Muscle of leg (tissue), 11 donors: ENCODE results near the gene CHD1. TPM values are rescaled to one million over a fixed set of nuclear protein-coding genes. Genes with fewer than 3 reads are reported as not detected.

ENCODE experiments used
- DNase-seq: peaks from one replicate; pipeline ENCODE4 v3.0.0; 2013
- H3K27ac ChIP-seq: one replicate; pipeline ENCODE4 v1.5.1; 2013; ENCODE audit warnings: mild to moderate bottlenecking, low read length, control low read depth
- H3K27me3 ChIP-seq: one replicate; pipeline ENCODE4 v1.6.1; 2013; ENCODE audit warnings: low read length; ENCODE audit not compliant: control insufficient read depth, insufficient read depth
- H3K36me3 ChIP-seq: one replicate; pipeline ENCODE4 v1.6.1; 2013; ENCODE audit warnings: low read length; ENCODE audit not compliant: control insufficient read depth, insufficient read depth
- H3K4me1 ChIP-seq: one replicate; pipeline ENCODE4 v1.6.1; 2013; ENCODE audit warnings: low read length; ENCODE audit not compliant: control insufficient read depth, insufficient read depth
- H3K4me3 ChIP-seq: one replicate; pipeline ENCODE4 v1.5.1; 2013; ENCODE audit warnings: low read length, control low read depth
- H3K9me3 ChIP-seq: replicated peaks from 2 replicates; pipeline ENCODE4 v1.6.1; 2013; ENCODE audit warnings: low read depth, low read length; ENCODE audit not compliant: control insufficient read depth
- WGBS: methylation state at CpG from one replicate; pipeline ENCODE4 v1.1.5; 2013; ENCODE audit warnings: missing lambda C conversion rate; ENCODE audit not compliant: insufficient coverage; 5-methylcytosine and 5-hydroxymethylcytosine counted together
- polyA plus RNA-seq, 8 donors: library from polyadenylated mRNA; unstranded; fragments of 120-200 nt; gene quantifications; one replicate each; pipeline versions ENCODE4 v1.2.1 to v1.2.3, GENCODE V29; 2013; ENCODE audit warnings: inconsistent platforms in 1 of 8, low replicate concordance in 1 of 8; ENCODE audit not compliant: insufficient read length in 8 of 8, insufficient read depth in 1 of 8
- total RNA-seq: library from RNA; stranded (reverse); fragments of 120-200 nt; gene quantifications from one replicate; pipeline ENCODE4 v1.2.4, GENCODE V29; 2013

The CHD1 gene
- total and polyA plus RNA-seq, 9 donors: 24.8 to 41.5 (median 30.9) TPM

DNA sequence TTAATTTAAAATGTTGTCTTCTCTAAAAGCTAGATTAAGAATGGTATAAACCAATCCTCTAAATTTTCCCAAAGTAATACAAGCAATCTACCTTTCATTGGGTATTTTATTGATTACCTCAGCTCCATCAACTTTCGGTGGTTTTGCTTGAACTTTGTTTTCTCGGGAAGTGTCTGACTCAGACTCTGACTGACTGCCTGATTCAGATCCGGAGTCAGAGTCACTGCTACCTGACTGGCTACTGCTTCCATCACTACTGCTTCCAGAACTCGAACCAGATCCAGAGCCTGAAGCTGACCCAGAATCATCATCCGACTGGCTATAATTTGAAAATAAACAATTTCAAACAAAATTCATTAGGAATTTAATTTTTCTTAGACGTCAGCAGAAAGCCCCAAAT lies 24.0 kb downstream of the CHD1 start:
- H3K9me3 ChIP-seq: no peaks in the 10 kb centered on the region
- H3K27ac ChIP-seq: no peak overlapping the region
- no peaks in the 10 kb centered on the region for H3K27me3 ChIP-seq
- no peak overlapping the region for H3K4me3 ChIP-seq
- WGBS: 94% methylated on average over 3 of the region's 6 CpGs
- peaks cover 7% of the 10 kb centered on the region for H3K36me3 ChIP-seq
- DNase-seq: no peak
- no peaks in the 10 kb centered on the region for H3K4me1 ChIP-seq

DNA sequence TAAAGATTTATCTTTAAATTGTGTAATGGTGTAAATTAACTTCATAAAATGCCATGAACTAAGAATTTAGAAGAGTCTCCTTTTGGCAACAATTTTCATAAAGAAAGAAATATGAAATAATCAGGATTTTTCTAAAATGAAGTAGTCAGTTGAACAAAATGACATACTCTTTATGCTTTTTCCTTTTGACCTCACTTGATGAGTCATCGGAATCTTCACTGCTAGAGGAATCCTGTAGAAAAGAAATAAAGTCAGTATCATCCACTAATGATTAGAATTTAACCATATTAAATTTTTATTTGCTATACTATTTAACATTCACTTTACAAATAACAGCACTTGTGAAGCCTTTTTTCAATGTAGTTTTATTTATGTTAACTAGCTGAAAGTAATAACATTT lies 26.1 kb downstream of the CHD1 start:
- H3K36me3 ChIP-seq: peaks cover 14% of the 10 kb centered on the region
- no CpG with 5 or more reads among the region's 1 CpG for whole genome bisulfite sequencing
- H3K9me3 ChIP-seq: no peaks in the 10 kb centered on the region
- peak; percentile 9 for DNase-seq
- H3K27ac ChIP-seq: no peak overlapping the region
- H3K4me3 ChIP-seq: no peak overlapping the region
- H3K27me3 ChIP-seq: no peaks in the 10 kb centered on the region
- no peaks in the 10 kb centered on the region for H3K4me1 ChIP-seq

DNA sequence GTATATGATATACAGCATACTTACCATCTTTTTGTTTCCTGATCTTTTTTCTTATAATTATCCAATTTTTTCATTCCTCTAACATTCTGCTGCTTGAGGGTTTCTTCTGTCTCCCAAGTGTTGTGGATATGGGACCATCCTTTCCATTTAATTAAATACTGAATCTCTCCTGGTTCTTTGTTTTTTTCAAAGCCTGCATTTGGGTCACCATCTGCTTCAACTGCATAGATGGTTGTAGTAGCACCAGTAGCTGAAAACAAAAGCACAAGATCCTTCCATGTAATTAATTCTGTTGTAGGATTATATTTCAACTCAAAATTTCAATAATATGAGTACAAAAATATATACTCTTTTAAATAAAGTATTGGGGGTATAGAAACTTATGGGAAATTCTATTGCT lies 29.4 kb downstream of the CHD1 start:
- Histone ChIP-seq H3K9me3 (no peaks in the 10 kb centered on the region), H3K27me3 (no peaks in the 10 kb centered on the region), H3K36me3 (peaks cover 21% of the 10 kb centered on the region), H3K27ac (no peak overlapping the region), H3K4me1 (no peaks in the 10 kb centered on the region), H3K4me3 (no peak overlapping the region)
- no peak for DNase-seq

DNA sequence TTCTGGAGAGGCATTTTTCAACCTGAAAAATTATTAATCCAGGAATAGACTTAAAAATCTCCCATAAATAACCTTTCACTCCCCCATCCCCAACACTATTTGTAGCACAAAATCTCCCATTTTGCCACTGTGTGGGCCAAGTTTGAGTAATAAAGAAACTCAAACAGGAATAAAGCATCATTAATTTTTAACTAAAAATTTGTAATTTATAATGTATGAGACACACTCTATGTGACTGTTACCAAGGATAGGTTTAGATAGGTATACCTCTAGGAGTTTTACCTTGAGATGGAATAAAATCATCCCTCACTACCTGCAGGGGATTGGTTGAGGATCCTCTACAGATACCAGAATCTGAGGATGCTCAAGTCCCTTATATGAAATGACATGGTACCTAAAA lies 30.1 kb downstream of the CHD1 start:
- Histone ChIP-seq H3K4me1 (no peaks in the 10 kb centered on the region), H3K4me3 (no peak overlapping the region), H3K9me3 (no peaks in the 10 kb centered on the region), H3K27me3 (no peaks in the 10 kb centered on the region), H3K27ac (no peak overlapping the region), H3K36me3 (peaks cover 21% of the 10 kb centered on the region)
- no peak for DNase-seq

DNA sequence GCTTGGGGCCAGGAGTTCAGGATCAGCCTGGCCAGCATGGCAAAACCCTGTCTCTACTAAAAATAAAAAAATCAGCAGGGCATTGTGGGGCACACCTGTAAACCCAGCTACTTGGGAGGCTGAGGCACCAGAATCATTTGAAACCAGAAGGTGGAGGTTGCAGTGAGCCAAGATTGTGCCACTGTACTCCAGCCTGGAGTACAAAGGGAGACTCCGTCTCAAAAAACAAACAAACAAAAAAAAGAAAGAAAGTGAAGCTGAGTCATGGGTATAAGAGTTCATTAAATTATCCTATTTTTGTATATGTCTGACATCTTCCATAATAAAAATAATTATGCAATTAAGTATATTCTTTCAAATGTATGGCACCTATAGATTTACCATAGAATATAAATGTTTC lies 37.2 kb downstream of the CHD1 start:
- Histone ChIP-seq H3K36me3 (peaks cover 24% of the 10 kb centered on the region), H3K27me3 (no peaks in the 10 kb centered on the region), H3K9me3 (no peaks in the 10 kb centered on the region)

DNA sequence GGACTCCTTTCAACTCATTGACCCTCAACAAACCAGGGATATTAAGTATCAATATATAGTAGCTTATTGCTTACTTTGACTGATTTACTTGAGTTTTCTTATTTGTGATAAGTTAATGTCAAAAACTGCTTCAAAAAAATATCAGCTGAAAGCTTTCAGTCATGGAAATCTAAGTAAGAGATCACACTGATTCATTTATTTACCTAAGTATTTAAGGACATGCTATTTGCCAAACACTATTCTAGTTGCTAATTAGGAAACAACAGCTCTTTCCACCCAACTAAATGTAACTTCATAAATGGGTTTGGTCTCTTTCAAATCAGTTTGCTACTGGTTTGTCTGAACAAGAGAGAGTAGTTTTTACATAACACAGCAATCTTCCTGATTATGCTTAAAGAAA lies 48.2 kb downstream of the CHD1 start:
- Histone ChIP-seq H3K4me1 (no peaks in the 10 kb centered on the region), H3K27ac (no peak overlapping the region), H3K36me3 (peaks cover 26% of the 10 kb centered on the region), H3K4me3 (no peak overlapping the region), H3K27me3 (no peaks in the 10 kb centered on the region), H3K9me3 (no peaks in the 10 kb centered on the region)
- no peak for DNase-seq

More for the DNA sequence above, 37.2 kb downstream of the CHD1 start:
- no peak overlapping the region for H3K27ac ChIP-seq
- WGBS: no CpG with 5 or more reads among the region's 1 CpG
- H3K4me3 ChIP-seq: no peak overlapping the region
- no peak for DNase-seq
- no peaks in the 10 kb centered on the region for H3K4me1 ChIP-seq

DNA sequence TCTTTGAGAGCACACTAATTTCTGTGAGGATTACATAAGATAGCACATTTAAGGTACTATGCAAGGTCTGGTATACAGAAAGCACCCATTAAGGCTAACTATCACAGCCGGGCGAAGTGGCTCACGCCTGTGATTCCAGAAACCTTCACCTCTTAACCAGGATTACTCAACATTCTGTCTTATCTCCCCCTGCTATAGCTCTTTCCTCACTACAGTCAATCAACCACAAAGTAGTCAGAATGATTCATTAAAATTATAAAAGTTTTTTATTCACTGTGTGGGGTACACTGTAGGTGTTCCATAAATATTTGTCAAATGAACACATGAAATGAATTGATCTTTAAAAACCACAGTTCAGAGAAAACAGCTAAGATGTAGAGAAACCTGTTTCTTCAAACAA lies 48.7 kb downstream of the CHD1 start:
- no CpG with 5 or more reads among the region's 3 CpGs for WGBS
- Histone ChIP-seq H3K36me3 (peaks cover 26% of the 10 kb centered on the region), H3K9me3 (no peaks in the 10 kb centered on the region), H3K4me3 (no peak overlapping the region), H3K4me1 (no peaks in the 10 kb centered on the region), H3K27ac (no peak overlapping the region), H3K27me3 (no peaks in the 10 kb centered on the region)
- DNase-seq: no peak

DNA sequence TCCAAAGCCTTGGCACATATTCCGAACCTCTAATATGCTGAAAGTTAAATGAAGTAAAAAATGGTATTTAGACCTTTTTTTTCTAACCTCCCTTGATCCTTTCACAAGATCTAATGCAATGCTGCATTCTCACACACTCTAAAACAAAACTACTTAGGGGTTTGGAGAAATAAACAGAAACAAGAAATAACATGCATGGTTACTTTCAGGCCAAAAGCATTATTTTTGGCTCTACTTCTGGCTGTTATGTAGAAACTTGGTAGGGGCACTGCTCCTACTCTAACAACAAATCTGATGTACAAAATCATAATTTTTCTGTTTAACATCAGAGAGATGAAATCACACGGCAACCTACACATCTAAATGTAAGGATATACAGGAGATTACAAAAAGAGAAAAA lies 51.2 kb downstream of the CHD1 start:
- Histone ChIP-seq H3K27me3 (no peaks in the 10 kb centered on the region), H3K36me3 (peaks cover 20% of the 10 kb centered on the region)

DNA sequence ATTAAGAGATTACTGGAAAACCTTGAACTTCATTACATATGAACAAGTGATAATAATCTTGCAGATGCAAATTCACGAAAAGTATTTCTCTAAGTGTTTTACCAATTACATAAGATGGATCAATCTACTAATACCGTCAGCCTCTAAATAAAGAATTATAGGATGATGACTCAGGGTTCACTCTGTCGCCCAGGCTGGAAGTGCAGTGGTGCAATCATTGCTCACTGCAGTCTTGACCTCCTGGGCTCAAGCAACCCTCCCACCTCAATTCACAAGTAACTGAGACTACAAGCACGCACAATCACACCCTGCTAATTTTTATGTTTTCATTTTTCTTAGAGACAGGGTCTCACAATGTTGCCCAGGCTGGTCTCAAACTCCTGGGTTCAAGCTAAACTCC lies 56.1 kb downstream of the CHD1 start:
- Histone ChIP-seq H3K27me3 (no peaks in the 10 kb centered on the region), H3K36me3 (peaks cover 15% of the 10 kb centered on the region), H3K9me3 (no peaks in the 10 kb centered on the region), H3K4me1 (no peaks in the 10 kb centered on the region), H3K4me3 (no peak overlapping the region), H3K27ac (no peak overlapping the region)
- no peak for DNase-seq
- no CpG with 5 or more reads among the region's 4 CpGs for WGBS

More for the DNA sequence above, 51.2 kb downstream of the CHD1 start:
- Histone ChIP-seq H3K4me1 (no peaks in the 10 kb centered on the region), H3K27ac (no peak overlapping the region), H3K9me3 (no peaks in the 10 kb centered on the region), H3K4me3 (no peak overlapping the region)
- no peak for DNase-seq
- no CpG with 5 or more reads among the region's 2 CpGs for WGBS

DNA sequence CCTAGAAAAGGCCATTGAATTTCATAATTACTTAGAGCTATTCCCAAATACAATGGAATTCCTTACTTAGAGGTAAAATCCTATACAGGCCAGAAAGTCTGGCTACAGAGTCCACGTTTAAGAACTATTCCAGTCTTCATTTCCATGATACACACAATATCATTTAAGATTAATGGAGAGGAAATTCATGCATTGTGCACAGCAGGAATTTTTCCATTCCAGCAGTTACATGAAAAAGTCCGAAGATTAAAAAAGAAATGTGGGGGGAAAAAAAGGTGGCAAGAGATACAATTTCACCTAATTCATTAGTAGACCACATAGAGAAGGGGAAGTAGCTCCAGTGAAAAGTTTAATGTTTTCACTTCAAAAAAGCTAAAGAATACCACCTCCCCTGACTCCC lies 63.1 kb downstream of the CHD1 start:
- DNase-seq: no peak
- Histone ChIP-seq H3K4me1 (no peaks in the 10 kb centered on the region), H3K4me3 (no peak overlapping the region), H3K27ac (no peak overlapping the region), H3K36me3 (peaks cover 17% of the 10 kb centered on the region), H3K27me3 (no peaks in the 10 kb centered on the region), H3K9me3 (no peaks in the 10 kb centered on the region)
- no CpG with 5 or more reads among the region's 2 CpGs for WGBS

DNA sequence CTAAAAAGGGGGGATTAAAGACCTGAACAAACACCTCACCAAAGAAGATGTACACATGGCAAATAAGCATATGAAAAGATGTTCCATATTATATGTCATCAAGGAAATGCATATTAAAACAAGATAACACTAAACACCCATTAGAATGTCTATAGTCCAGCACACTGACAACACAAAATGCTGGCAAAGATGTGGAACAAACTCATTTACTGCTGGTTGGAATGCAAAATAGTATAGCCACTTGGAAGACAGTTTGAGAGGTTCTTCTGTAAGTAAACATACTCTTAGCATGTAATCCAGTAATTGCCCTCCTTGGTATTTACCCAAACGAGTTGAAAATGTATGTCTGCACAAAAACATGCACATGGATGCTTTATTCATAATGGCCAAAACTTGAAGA lies 81.8 kb downstream of the CHD1 start:
- no peaks in the 10 kb centered on the region for H3K27me3 ChIP-seq
- no peak overlapping the region for H3K4me3 ChIP-seq
- H3K9me3 ChIP-seq: peaks cover 15% of the 10 kb centered on the region
- WGBS: no CpG with 5 or more reads among the region's 1 CpG
- no peak for DNase-seq
- H3K36me3 ChIP-seq: no peaks in the 10 kb centered on the region
- H3K4me1 ChIP-seq: no peaks in the 10 kb centered on the region
- no peak overlapping the region for H3K27ac ChIP-seq
